NCI-H460 (cell line): ENCODE measurements around the gene IL16. TPM values are rescaled to one million over a fixed set of nuclear protein-coding genes. Genes with fewer than 3 reads are reported as not detected.

ENCODE experiments used
- DNase-seq: peaks from one replicate; pipeline ENCODE4 v3.0.0-alpha.2; 2016; ENCODE audit warnings: low read depth; ENCODE audit errors: extremely low read depth
- total RNA-seq: library from RNA; depleted of rRNA; stranded (reverse); fragments of >200 nt; shearing (Covaris generic); gene quantifications from 2 replicates; pipeline ENCODE4 v1.2.3, GENCODE V29; 2014

IL16 gene
- total RNA-seq, 1 experiment from 2014 or later, result not detected

DNA sequence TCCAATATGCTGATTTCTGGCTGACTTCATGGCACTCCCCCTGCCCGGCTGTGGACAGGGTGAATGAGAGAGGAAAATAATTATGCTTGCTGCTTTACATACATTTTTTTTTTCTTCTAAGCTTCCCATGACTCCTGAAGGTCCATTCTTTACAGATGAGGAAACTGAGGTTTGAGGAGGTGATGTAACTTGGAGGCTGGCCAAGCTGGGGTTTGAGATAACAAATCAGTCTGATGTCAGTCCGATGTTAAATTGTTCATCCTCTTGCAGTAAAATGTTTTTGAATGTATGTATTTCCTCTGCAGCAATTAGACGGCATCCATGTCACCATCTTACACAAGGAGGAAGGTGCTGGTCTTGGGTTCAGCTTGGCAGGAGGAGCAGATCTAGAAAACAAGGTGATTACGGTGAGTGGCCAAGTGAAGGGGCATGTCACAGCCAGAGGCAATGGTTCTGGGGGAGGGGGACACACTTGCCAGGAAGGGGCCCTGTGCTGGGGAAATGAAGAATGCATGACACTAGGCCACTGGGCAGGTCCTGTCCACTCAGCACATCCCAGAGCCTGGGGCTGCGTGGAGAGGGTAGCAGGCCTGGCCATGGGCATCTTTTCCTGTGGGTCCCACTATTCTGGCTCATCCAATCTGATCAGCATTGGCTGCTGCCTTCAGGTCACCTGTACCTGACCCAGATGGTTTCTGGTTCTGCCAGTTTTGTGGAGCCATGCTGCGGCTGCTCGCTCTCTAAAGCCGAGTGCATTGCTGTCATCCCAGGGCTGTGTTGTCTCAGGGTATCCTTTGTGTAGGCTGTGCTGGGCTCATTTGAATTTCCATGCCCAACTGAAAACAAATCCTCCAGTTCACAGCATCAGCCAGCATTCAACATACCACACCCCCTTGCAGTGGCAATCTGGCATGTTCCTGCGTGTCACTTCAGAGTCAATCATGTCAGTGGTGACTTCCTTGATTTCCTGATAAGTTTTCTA lies 106.9 kb downstream of the IL16 start:
- DNase-seq, result no peak

DNA sequence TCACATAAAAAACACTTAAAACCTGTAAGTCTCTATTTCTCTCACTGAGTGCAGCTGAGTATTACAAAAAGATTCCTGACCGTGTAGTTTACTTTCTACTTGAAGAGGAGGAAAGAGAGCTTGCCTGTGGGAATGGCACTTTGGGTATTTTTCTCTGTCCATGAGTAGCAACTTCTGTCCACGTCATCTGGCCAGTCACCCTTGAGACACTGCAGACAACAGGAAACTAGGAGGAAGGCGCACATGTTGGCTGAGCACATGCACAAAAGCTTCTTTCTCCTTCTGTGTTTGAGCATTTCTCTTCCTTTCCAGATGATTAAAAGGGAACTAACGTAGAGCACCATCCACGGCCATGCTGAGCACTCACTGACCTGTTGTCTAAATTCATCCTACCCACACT lies 107.5 kb downstream of the IL16 start:
- DNase-seq, result no peak

- DNase-seq, result no peak
These were observed 111.6 kb downstream of the IL16 start for GRCh38 chr15:81308260-81308659.

GRCh38 chr15:81309647-81310450 lies 113.2 kb downstream of the IL16 start:
- DNase-seq, result no peak

DNA sequence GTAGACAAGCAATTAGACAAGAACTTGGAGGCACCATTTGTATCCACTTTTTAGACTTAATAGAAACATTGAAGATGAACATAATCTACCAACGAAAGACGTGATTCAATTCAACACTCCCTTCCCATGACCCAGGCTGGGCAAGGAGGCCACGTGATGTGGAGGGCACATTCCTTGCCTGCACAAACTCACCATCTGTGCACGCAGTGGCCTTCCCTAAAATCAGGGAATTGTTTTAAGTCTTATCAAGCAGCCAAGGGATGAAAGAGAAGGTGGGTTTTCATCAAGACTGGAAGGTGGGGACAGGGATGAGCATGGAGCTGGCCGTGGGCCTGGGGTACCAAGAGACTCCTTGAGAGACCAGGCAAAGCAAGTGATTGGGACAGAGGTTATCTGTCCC lies 113.8 kb downstream of the IL16 start:
- DNase-seq, result no peak

DNA sequence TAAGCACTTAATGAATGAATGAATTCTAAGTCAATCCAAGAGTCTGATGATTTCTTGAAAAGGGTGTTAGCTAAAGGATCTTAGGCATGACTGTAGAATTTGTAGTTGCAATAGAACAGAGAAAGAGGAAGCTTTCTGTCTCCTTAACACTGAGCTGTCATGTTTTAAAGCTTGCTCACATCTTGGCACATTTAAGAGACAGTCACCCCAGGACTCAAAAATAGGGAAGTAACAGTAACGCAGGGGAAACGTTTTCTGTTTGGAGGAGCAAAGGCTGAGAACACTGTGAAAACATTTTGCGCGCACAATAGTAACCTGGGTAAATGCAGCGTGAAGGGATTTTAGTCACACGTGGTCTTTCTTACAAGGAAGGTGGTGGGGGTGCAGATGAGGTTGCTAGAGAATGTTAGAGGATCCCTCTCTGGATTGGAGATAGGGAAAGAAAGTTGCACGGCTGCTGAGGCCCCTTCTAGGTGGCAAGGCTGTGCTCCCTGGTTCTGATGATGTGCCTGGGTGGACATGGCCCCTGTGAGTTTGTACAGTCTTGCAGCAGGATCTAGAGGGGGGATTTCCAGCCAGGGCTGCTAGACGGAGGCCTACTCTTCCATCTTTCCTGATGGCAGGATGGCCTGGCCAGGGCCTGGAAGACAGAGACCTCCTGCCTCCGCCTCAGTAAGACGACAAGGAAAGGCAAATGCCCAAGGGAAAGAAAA lies 115.2 kb downstream of the IL16 start:
- DNase-seq, result no peak

DNA sequence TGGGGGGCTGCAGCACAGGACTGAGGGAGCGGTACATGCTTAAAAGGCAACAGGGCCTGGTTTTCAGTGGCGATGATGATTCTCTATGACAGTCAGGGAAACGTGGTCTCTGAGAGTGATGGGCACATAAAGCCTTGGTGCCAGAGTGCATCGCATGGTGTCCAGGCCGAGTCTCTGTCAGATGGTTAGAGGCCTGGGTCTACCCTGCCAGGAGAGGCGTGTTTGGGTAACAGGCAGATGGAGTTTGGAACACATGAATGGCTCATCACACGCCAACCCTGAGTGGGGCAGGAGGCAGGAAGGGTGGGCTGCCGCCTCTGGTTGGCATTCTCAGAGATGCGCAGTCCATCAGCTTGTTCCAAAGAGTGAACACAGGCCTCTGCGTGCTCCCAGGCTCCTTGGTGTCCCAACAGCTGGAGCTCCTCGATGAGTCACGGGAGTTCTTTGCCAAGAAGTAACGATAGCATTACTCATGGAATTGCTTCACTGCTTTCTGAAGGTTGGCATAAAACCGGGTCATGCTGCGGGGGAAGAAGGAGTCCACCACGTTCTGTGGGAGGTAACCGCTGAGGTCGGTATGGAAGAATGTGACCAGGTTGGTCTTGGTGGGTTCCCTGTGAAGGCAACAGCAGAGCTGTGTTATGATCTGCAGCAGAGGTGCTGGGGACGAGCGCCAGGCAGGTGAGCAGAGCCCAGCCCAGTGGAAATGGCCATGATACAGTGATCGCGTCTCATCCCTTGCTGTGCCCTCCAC lies 116.3 kb downstream of the IL16 start:
- peak; percentile 76 for DNase-seq

GRCh38 chr15:81313686-81314085 lies 117.0 kb downstream of the IL16 start:
- DNase-seq, result no peak

DNA sequence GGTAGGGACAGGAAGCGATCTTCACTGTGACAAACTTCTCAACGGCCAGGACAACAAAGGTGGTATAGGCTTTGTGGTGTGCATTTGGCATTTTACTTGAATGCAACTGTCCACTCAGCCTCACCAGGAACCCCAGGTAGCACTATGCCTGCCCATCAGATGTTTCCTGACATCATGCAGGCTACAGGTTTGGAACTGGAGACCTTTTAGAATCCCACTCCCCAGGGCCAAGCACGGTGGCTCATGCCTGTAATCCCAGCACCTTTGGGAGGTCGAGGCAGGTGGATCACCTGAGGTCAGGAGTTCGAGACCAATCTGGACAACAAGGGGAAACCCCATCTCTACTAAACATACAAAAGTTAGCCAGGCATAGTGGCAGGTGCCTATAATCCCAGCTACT lies 117.7 kb downstream of the IL16 start:
- no peak for DNase-seq

DNA sequence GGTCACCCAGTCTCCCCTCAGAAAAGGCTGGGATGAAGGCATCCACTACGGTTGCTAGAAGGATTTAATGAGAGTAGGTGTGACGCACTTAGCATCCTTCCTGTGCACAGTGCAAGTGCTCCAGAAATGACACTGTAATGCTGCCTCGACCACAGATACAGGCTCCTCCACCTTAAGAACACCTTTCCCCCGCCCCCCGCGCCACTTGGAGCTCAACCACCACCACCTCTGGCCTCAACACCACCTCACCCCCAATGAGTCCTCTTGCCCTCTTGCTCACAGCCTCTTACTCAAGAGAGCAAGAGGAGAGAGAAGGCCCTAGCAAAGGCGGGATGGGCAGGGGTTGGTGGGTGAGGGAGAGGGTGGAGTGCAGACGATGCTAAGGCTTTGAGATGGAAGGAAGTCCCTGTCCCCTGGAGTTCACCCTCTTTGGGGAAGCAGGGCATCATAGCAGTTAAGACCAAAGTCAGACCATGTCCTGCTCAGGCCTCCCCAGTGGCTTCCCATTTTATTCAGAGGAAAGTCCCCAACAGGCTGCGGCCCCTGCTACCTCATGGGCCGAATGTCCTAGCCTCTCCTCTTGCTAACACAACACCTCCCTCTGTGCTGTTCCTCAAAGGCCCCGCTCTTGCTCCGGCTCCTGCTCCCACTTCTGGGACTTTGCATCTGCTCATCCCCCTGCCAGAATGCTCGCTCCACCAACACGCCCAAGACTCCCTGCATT lies 118.9 kb downstream of the IL16 start:
- DNase-seq, result no peak

GRCh38 chr15:81316267-81316666 lies 119.6 kb downstream of the IL16 start:
- DNase-seq, result no peak

- DNase-seq, result no peak
These were observed 121.0 kb downstream of the IL16 start for GRCh38 chr15:81317642-81318017.

DNA sequence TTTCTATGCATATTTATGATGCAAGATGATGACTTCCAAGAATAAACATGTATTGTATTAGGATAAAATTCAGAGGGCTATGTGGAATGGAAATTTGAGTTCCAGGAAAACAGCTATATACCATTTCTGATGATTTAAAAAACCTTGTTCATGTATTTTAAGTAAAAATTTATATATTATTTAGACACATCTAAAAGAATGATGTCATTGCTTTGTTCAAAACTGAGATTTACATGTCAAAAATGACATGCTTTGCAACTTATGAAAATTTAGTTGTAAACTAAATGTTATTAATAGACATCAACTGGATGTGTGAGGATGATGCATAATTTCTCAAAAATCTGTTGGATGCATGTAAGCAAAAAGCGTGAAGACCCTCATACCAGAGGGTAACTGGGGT lies 125.0 kb downstream of the IL16 start:
- DNase-seq, result no peak

- no peak for DNase-seq
These were observed 126.1 kb downstream of the IL16 start for GRCh38 chr15:81322676-81323253.

GRCh38 chr15:81323559-81323943 lies 126.9 kb downstream of the IL16 start:
- no peak for DNase-seq

DNA sequence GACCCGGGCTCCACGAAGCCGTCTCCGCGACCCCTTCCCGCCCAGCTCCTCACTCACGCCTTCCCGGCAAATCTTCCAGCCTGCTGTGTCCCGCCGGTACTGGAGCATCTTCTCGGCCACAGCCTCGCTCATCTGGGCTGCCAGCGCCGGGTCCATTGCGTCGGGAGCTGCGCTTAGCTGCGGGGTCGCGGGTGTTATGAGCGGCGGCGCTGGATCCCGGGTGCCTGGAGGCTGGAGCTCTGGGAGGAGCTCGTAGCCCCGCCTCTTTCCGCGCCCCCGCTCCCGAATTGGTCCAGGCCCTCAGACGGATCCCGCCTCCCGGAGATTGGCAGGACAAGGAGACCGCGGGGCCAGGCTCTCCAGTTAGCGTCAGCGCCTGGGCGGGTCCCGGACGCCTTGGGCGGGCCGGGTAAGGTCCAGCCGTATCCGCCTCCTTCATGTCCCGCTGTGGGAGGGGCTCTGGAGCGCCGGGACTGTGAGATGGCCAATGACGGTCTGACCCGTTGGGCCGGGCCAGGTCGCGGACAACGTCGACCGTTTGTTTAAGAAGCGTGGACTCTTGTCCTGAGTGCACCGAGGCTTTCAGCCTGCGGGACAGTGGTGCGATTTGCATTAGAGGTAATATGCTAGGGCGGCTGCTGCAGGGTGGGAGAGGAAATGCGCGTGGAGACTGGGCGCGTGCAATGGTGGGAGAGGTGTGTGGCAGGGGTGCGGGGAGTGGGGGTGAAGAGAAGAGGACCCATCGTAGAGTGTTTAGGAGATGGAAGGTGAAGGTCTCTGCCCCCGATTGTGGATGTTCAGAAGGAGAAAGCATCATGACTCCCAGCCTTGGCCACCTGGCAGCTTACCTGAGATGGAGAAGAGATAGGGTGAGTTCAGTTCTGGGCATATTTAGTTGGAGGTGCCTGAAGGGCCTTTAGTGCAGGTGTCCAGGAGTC lies 127.5 kb downstream of the IL16 start, which contains the start of gene STARD5:
TSS of gene STARD5 (minus strand) at position 198 of the 938 bp plus-strand sequence. CDS start at position 156, 42 bp downstream.
- DNase-seq, result peak; percentile 95

- no peak for DNase-seq
These were observed 130.0 kb downstream of the IL16 start for GRCh38 chr15:81326466-81327212.
